C4-2B (cell line): ENCODE results near the gene CYP1B1.

Experiments used
- ZFX ChIP-seq: fragments of 450-650 bp; IDR thresholded peaks from 2 replicates; pipeline ENCODE4 v1.6.1; 2017
- TF ChIP-seq, protein P1 (sequence below): fragments of 450-650 bp; conservative IDR thresholded peaks from 2 replicates; pipeline ENCODE4 v1.5.1; 2017; ENCODE audit warnings: mild to moderate bottlenecking

DNA sequence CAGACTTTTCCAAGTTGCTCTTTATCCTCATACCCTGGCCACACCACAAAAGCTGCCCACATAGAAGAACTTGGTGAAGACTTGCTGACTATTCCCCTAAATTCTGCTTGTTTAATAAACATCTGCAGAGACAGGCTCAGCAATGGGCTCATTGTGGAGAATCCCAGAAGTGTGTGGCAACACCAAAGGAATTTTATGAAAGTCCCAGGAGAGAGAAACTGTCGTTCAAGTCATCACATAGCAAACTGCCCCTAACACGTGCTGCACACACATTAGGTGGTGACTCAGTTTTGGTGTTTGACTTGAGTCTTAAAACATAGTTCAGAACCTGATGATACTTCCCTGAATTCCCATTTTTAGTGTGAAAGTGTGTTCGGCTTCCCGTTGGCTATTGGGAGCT, 38.6 kb downstream of the CYP1B1 start:
- TF ChIP-seq, protein P1, sequence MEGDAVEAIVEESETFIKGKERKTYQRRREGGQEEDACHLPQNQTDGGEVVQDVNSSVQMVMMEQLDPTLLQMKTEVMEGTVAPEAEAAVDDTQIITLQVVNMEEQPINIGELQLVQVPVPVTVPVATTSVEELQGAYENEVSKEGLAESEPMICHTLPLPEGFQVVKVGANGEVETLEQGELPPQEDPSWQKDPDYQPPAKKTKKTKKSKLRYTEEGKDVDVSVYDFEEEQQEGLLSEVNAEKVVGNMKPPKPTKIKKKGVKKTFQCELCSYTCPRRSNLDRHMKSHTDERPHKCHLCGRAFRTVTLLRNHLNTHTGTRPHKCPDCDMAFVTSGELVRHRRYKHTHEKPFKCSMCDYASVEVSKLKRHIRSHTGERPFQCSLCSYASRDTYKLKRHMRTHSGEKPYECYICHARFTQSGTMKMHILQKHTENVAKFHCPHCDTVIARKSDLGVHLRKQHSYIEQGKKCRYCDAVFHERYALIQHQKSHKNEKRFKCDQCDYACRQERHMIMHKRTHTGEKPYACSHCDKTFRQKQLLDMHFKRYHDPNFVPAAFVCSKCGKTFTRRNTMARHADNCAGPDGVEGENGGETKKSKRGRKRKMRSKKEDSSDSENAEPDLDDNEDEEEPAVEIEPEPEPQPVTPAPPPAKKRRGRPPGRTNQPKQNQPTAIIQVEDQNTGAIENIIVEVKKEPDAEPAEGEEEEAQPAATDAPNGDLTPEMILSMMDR, result no peak
- TF ChIP-seq ZFX, result no peak
